HepG2 (cell line): Measurements from ENCODE around the gene HAO2. TPM values are rescaled to one million over a fixed set of nuclear protein-coding genes. Genes with fewer than 3 reads are reported as not detected.

Experiments
- ATAC-seq: fragments of 200-7000 bp; cut with Tn5 transposase; 3 replicates; pipeline ENCODE4 v1.9.1; 2020; ENCODE audit warnings: mild to moderate bottlenecking, moderate library complexity
- BruUV-seq: library from RNA; stranded (reverse); fragments of 400-500 nt; replicated peaks from 2 replicates; lab custom pipeline; 2021; lab: Mats Ljungman, UMichigan
- CTCF ChIA-PET: fragments of 300-600 bp; formaldehyde crosslinking; extraction: SDS; loops from one replicate; lab custom pipeline; 2021; ENCODE audit warnings: low total read pairs, inconsistent platforms, low intra/inter-chr PET ratio; lab: Yijun Ruan, JAX
- POLR2A ChIA-PET: fragments of 350-600 bp; sonication (Branson Sonifier 250); formaldehyde crosslinking; loops from one replicate; lab custom pipeline; 2020; ENCODE audit warnings: antibody characterized with exemption, inconsistent platforms; lab: Yijun Ruan, JAX
- DNase-seq: peaks from one replicate; pipeline ENCODE4 v3.0.0-alpha.2; 2015; ENCODE audit warnings: low spot score
- FAIRE-seq: peaks from 3 replicates; lab custom pipeline; 2011; peaks lifted over from hg19 to GRCh38; lab: Jason Lieb, UNC
- H2AFZ ChIP-seq: one replicate; pipeline ENCODE4 v1.6.1; 2011; ENCODE audit warnings: low read length, inconsistent platforms
- H3K27ac ChIP-seq: fragments of 300-600 bp; 3 replicates; pipeline ENCODE4 v1.8.0; 2011; ENCODE audit warnings: mixed run types, mild to moderate bottlenecking, mixed read lengths, low read length, inconsistent platforms; ENCODE audit not compliant: insufficient read depth; ENCODE audit errors: extremely low read length
- H3K27me3 ChIP-seq, 2 experiments: fragments of 200-600 bp in 1 of 2; 2 replicates in 1 of 2; 3 replicates in 1 of 2; pipeline versions ENCODE4 v1.6.0 to v1.8.0; 2011; ENCODE audit warnings: low read length in 2 of 2, mild to moderate bottlenecking in 2 of 2, moderate library complexity in 2 of 2, inconsistent platforms in 1 of 2; ENCODE audit not compliant: insufficient read depth in 2 of 2, control insufficient read depth in 1 of 2
- H3K36me3 ChIP-seq, 2 experiments: fragments of 200-600 bp in 1 of 2; replicated peaks in 1 of 2; 2 replicates in 1 of 2; 3 replicates in 1 of 2; pipeline versions ENCODE4 v1.5.1 to v1.8.0; 2011; ENCODE audit warnings: low read length in 2 of 2, inconsistent platforms in 1 of 2; ENCODE audit not compliant: insufficient read depth in 2 of 2, control insufficient read depth in 1 of 2
- H3K4me1 ChIP-seq: 2 replicates; pipeline ENCODE4 v1.5.1; 2012; ENCODE audit warnings: low read length, inconsistent platforms; ENCODE audit not compliant: insufficient read depth
- H3K4me2 ChIP-seq: 2 replicates; pipeline ENCODE4 v1.6.0; 2011; ENCODE audit warnings: low read depth, low read length, inconsistent platforms
- H3K4me3 ChIP-seq, 3 experiments: fragments of 200-600 bp in 1 of 3; sonication (generic), shearing (Covaris generic) in 1 of 3; replicated peaks in 1 of 3; 2 replicates each; pipeline ENCODE4 v1.5.1; 2011 to 2016; ENCODE audit warnings: low read length in 3 of 3, inconsistent platforms in 2 of 3, low read depth in 2 of 3, mild to moderate bottlenecking in 2 of 3, control low read depth in 1 of 3, mixed read lengths in 1 of 3; ENCODE audit not compliant: insufficient read depth in 1 of 3
- H3K79me2 ChIP-seq: one replicate; pipeline ENCODE4 v1.6.1; 2011; ENCODE audit warnings: low read length, inconsistent platforms; ENCODE audit not compliant: insufficient read depth
- H3K9ac ChIP-seq: 2 replicates; pipeline ENCODE4 v1.6.0; 2011; ENCODE audit warnings: mild to moderate bottlenecking, low read depth, low read length, inconsistent platforms; ENCODE audit not compliant: insufficient read depth
- H3K9me3 ChIP-seq: 2 replicates; pipeline ENCODE4 v1.5.1; 2012; ENCODE audit warnings: mild to moderate bottlenecking, low read length
- H4K20me1 ChIP-seq: 2 replicates; pipeline ENCODE4 v1.6.0; 2011; ENCODE audit warnings: inconsistent platforms, mild to moderate bottlenecking, low read length, moderate library complexity; ENCODE audit not compliant: insufficient read depth
- CENPT ChIP-seq: sonication (generic); formaldehyde crosslinking; IDR thresholded peaks from 2 replicates; pipeline ENCODE4 v1.8.0; 2022; ENCODE audit warnings: low read depth, mild to moderate bottlenecking, moderate library complexity, missing genetic modification reagents
- FOXM1 ChIP-seq: sonication (generic); formaldehyde crosslinking; IDR thresholded peaks from 2 replicates; pipeline ENCODE4 v1.5.0; 2020; ENCODE audit warnings: missing genetic modification reagents
- KDM5A ChIP-seq: fragments of 200-600 bp; sonication (generic); IDR thresholded peaks from 2 replicates; pipeline ENCODE4 v1.7.0; 2018; ENCODE audit warnings: antibody characterized with exemption, mild to moderate bottlenecking, low read length, borderline replicate concordance
- MED1 ChIP-seq: sonication (generic); formaldehyde crosslinking; IDR thresholded peaks from 2 replicates; pipeline ENCODE4 v1.4.0; 2020; ENCODE audit warnings: missing genetic modification reagents
- PHF5A ChIP-seq: IDR thresholded peaks from one replicate; pipeline ENCODE4 v1.6.1; 2018; ENCODE audit warnings: low read depth, missing genetic modification reagents; ENCODE audit not compliant: unreplicated experiment
- PREB ChIP-seq: sonication (generic); formaldehyde crosslinking; IDR thresholded peaks from 2 replicates; pipeline ENCODE4 v1.4.0; 2020; ENCODE audit warnings: missing genetic modification reagents
- SIX4 ChIP-seq: sonication (generic); formaldehyde crosslinking; IDR thresholded peaks from 2 replicates; pipeline ENCODE4 v1.4.0; 2020; ENCODE audit warnings: missing genetic modification reagents
- SNAI1 ChIP-seq: sonication (generic); formaldehyde crosslinking; IDR thresholded peaks from 2 replicates; pipeline ENCODE4 v1.5.0; 2020; ENCODE audit warnings: mild to moderate bottlenecking, missing genetic modification reagents, borderline replicate concordance
- SRF ChIP-seq: IDR thresholded peaks from 2 replicates; pipeline ENCODE4 v1.6.1; 2011; ENCODE audit warnings: mild to moderate bottlenecking, low read depth, low read length, moderate library complexity
- TGIF2 ChIP-seq: IDR thresholded peaks from 2 replicates; pipeline ENCODE4 v1.6.1; 2016; ENCODE audit warnings: control low read depth, missing compliant biosample characterization
- ZNF136 ChIP-seq: sonication (generic); formaldehyde crosslinking; IDR thresholded peaks from 2 replicates; pipeline ENCODE4 v1.8.1; 2022; ENCODE audit warnings: low read depth, mild to moderate bottlenecking, moderate library complexity, missing genetic modification reagents
- ZNF3 ChIP-seq: IDR thresholded peaks from 2 replicates; pipeline ENCODE4 v1.7.0; 2017; ENCODE audit warnings: inconsistent platforms
- ZNF75D ChIP-seq: sonication (generic); formaldehyde crosslinking; IDR thresholded peaks from 2 replicates; pipeline ENCODE4 v1.8.1; 2023; ENCODE audit warnings: missing genetic modification reagents, mild to moderate bottlenecking, borderline replicate concordance
- ZSCAN30 ChIP-seq: sonication (generic); formaldehyde crosslinking; IDR thresholded peaks from 2 replicates; pipeline ENCODE4 v1.5.0; 2020; ENCODE audit warnings: mild to moderate bottlenecking, missing genetic modification reagents
- WGBS: methylation state at CpG from one replicate; pipeline ENCODE4 v1.1.6; 2017; ENCODE audit warnings: low lambda C conversion rate; 5-methylcytosine and 5-hydroxymethylcytosine counted together
- in situ Hi-C: cut with HindIII; loops from 2 replicates; pipeline ENCODE4 v1.10.0; 2017; ENCODE audit warnings: low pct_unique_long_range_greater_than_20kb; ENCODE audit not compliant: extremely low pct_ligation_motif_present
- intact Hi-C: fragments of 100-400 bp; cut with micrococcal nuclease; formaldehyde crosslinking; loops from one replicate; pipeline ENCODE4 v1.10.0; 2022; ENCODE audit not compliant: unreplicated experiment
- polyA plus RNA-seq, 8 experiments: library from polyadenylated mRNA; depleted of rRNA in 3 of 8; stranded (reverse) in 7 of 8; unstranded in 1 of 8; fragments of >200 nt; fragmentation: Illumina TruSeq in 4 of 8; extraction: Trizol in 4 of 8; gene quantifications; 2 replicates each; pipeline versions ENCODE4 v1.2.1 to v1.2.3, GENCODE V29; 2011 to 2016; ENCODE audit warnings: low read depth in 4 of 8, missing spikeins in 1 of 8, mixed read lengths in 1 of 8; ENCODE audit not compliant: insufficient read depth in 1 of 8
- total RNA-seq, 5 experiments: library from RNA; depleted of rRNA; stranded (reverse); fragments of >200 nt; fragmentation: Illumina TruSeq; extraction: Trizol; gene quantifications; 2 replicates each; pipeline ENCODE4 v1.2.3, GENCODE V29; 2016; ENCODE audit warnings: low read depth in 1 of 5
- TF ChIP-seq, protein P1 (sequence below): sonication (generic); formaldehyde crosslinking; conservative IDR thresholded peaks from 2 replicates; pipeline ENCODE4 v1.4.0; 2020; ENCODE audit warnings: missing genetic modification reagents

HAO2 gene
- total and polyA plus RNA-seq, 2 of the 13 experiments (the other 11 are each of a cell fraction or from before 2014, with no cell fraction given): 0.05 to 0.09 TPM

DNA sequence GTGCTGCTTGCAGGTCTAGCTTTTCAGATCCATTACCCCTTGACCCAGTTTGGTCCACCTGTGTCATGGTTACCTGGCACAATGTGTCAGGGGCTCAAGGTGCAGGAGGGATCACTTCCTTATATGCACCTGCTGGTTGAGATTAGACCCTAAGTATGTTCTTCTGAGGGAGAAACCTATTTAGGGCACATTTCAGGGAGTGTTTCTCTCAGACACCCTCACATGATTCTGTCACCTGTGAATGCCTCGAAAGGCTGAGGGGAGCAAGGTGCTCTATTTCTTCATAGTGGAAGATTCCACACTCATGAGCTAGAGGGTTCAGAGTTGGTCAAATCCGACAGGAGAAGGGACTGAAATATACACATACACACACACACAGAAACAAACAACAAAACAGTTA, 61.9 kb downstream of the HAO2 start:
- DNase-seq: no peak
- ChIA-PET CTCF (no interaction called here), POLR2A (no interaction called here)
- no peaks in the 10 kb centered on the region for H3K79me2 ChIP-seq
- in situ Hi-C loops (no loop called here), intact Hi-C loops (no loop called here)
- H3K27ac ChIP-seq: no peak overlapping the region
- H4K20me1 ChIP-seq: no peaks in the 10 kb centered on the region
- no peak overlapping the region for H3K9ac ChIP-seq
- no peak for ATAC-seq
- no TSS peak for BruUV-seq
- H3K4me2 ChIP-seq: no peak overlapping the region
- H3K4me3 ChIP-seq: no peak overlapping the region
- H3K27me3 ChIP-seq: peaks cover 0 to 8% of the 10 kb centered on the region in 2 experiments; a peak in 3 of 5 replicates
- no peaks in the 10 kb centered on the region for H3K9me3 ChIP-seq
- FAIRE-seq: no peak
- H3K4me1 ChIP-seq: no peaks in the 10 kb centered on the region
- WGBS: 4% methylated on average over 2 of the region's 2 CpGs
- TF ChIP-seq PHF5A (CRISPR knock-in tag) (no peak), ZNF136 (no peak), PREB (CRISPR knock-in tag) (no peak), SNAI1 (no peak), CENPT (CRISPR knock-in tag) (no peak), SRF (no peak), ZNF3 (CRISPR knock-in tag) (no peak), TGIF2 (no peak), ZSCAN30 (CRISPR knock-in tag) (no peak), MED1 (no peak), KDM5A (no peak), SIX4 (no peak), ZNF75D (no peak), FOXM1 (CRISPR knock-in tag) (no peak)
- TF ChIP-seq, protein P1, sequence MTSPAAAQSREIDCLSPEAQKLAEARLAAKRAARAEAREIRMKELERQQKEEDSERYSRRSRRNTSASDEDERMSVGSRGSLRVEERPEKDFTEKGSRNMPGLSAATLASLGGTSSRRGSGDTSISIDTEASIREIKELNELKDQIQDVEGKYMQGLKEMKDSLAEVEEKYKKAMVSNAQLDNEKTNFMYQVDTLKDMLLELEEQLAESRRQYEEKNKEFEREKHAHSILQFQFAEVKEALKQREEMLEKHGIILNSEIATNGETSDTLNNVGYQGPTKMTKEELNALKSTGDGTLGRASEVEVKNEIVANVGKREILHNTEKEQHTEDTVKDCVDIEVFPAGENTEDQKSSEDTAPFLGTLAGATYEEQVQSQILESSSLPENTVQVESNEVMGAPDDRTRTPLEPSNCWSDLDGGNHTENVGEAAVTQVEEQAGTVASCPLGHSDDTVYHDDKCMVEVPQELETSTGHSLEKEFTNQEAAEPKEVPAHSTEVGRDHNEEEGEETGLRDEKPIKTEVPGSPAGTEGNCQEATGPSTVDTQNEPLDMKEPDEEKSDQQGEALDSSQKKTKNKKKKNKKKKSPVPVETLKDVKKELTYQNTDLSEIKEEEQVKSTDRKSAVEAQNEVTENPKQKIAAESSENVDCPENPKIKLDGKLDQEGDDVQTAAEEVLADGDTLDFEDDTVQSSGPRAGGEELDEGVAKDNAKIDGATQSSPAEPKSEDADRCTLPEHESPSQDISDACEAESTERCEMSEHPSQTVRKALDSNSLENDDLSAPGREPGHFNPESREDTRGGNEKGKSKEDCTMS (CRISPR knock-in tag): no peak
- no peak overlapping the region for H2AFZ ChIP-seq
- no peaks in the 10 kb centered on the region for H3K36me3 ChIP-seq
